GM10266 (cell line): ENCODE data around the gene RAD51B.

Source experiments
- DNase-seq: peaks from one replicate; pipeline ENCODE4 v3.0.0; 2012; ENCODE audit errors: extremely low spot score
- CTCF ChIP-seq: IDR thresholded peaks from 2 replicates; pipeline ENCODE4 v1.5.1; 2012; ENCODE audit warnings: mild to moderate bottlenecking, low read depth; ENCODE audit not compliant: control insufficient read depth, insufficient read depth; ENCODE audit errors: missing control alignments

Gene RAD51B

GRCh38 chr14:68550338-68550715 lies 730.7 kb downstream of the RAD51B start:
- no peak for DNase-seq
- no peak for TF ChIP-seq CTCF

GRCh38 chr14:68551045-68551683 lies 731.6 kb downstream of the RAD51B start:
- no peak for TF ChIP-seq CTCF
- no peak for DNase-seq

GRCh38 chr14:68552075-68552474 lies 732.5 kb downstream of the RAD51B start:
- DNase-seq = no peak
- no peak for TF ChIP-seq CTCF

- TF ChIP-seq CTCF = no peak
- no peak for DNase-seq
Observed at GRCh38 chr14:68552602-68553001, 733.0 kb downstream of the RAD51B start.

- DNase-seq = no peak
Observed at GRCh38 chr14:68553311-68553710, 733.7 kb downstream of the RAD51B start.

GRCh38 chr14:68554231-68554630 lies 734.7 kb downstream of the RAD51B start:
- TF ChIP-seq CTCF = no peak
- DNase-seq = no peak

More at GRCh38 chr14:68553311-68553710, 733.7 kb downstream of the RAD51B start:
- TF ChIP-seq CTCF = no peak

- no peak for DNase-seq
- no peak for TF ChIP-seq CTCF
Observed at GRCh38 chr14:68556253-68556652, 736.7 kb downstream of the RAD51B start.
